Astrocyte (in vitro differentiated cells and primary cell): Measurements from ENCODE around the gene KCNQ1. TPM values are rescaled to one million over a fixed set of nuclear protein-coding genes. Genes with fewer than 3 reads are reported as not detected.

Experiments
- DNase-seq: peaks from one replicate; pipeline ENCODE4 v3.0.0-alpha.2; 2010; ENCODE audit warnings: low read depth
- FAIRE-seq: peaks from 2 replicates; lab custom pipeline; 2011; peaks lifted over from hg19 to GRCh38; lab: Jason Lieb, UNC
- H2AFZ ChIP-seq: 2 replicates; pipeline ENCODE4 v1.6.0; 2012; ENCODE audit warnings: low read depth, low read length, inconsistent platforms
- H3K27ac ChIP-seq: 2 replicates; pipeline ENCODE4 v1.5.1; 2011; ENCODE audit warnings: low read depth, low read length, inconsistent platforms
- H3K27me3 ChIP-seq: 2 replicates; pipeline ENCODE4 v1.6.0; 2011; ENCODE audit warnings: low read length, inconsistent platforms; ENCODE audit not compliant: insufficient read depth
- H3K36me3 ChIP-seq: 2 replicates; pipeline ENCODE4 v1.5.1; 2011; ENCODE audit warnings: low read length, inconsistent platforms; ENCODE audit not compliant: insufficient read depth
- H3K4me1 ChIP-seq: 2 replicates; pipeline ENCODE4 v1.5.1; 2011; ENCODE audit warnings: low read length, inconsistent platforms; ENCODE audit not compliant: insufficient read depth
- H3K4me2 ChIP-seq: 2 replicates; pipeline ENCODE4 v1.6.0; 2012; ENCODE audit warnings: low read length, inconsistent platforms
- H3K4me3 ChIP-seq: 2 replicates; pipeline ENCODE4 v1.5.1; 2011; ENCODE audit warnings: low read depth, mild to moderate bottlenecking, low read length, inconsistent platforms; ENCODE audit not compliant: insufficient read depth
- H3K79me2 ChIP-seq: 2 replicates; pipeline ENCODE4 v1.6.0; 2012; ENCODE audit warnings: mild to moderate bottlenecking, low read length, inconsistent platforms; ENCODE audit not compliant: insufficient read depth
- H3K9ac ChIP-seq: 2 replicates; pipeline ENCODE4 v1.6.0; 2012; ENCODE audit warnings: mild to moderate bottlenecking, low read length, inconsistent platforms
- H3K9me3 ChIP-seq: 2 replicates; pipeline ENCODE4 v1.5.1; 2012; ENCODE audit warnings: low read depth, mild to moderate bottlenecking, low read length, inconsistent platforms; ENCODE audit not compliant: insufficient read depth
- H4K20me1 ChIP-seq: 2 replicates; pipeline ENCODE4 v1.6.0; 2012; ENCODE audit warnings: low read length, inconsistent platforms; ENCODE audit not compliant: insufficient read depth
- H3K27ac Mint-ChIP-seq: one replicate; pipeline ENCODE4 v1.8.0; 2021; ENCODE audit warnings: mild to moderate bottlenecking, mixed read lengths; ENCODE audit not compliant: unreplicated experiment
- H3K27me3 Mint-ChIP-seq: one replicate; pipeline ENCODE4 v1.8.0; 2021; ENCODE audit warnings: low read depth, mixed read lengths; ENCODE audit not compliant: unreplicated experiment
- H3K36me3 Mint-ChIP-seq: one replicate; pipeline ENCODE4 v1.8.0; 2021; ENCODE audit warnings: low read depth, mixed read lengths; ENCODE audit not compliant: unreplicated experiment
- H3K4me1 Mint-ChIP-seq: one replicate; pipeline ENCODE4 v1.8.0; 2021; ENCODE audit warnings: low read depth, mixed read lengths; ENCODE audit not compliant: unreplicated experiment
- H3K4me3 Mint-ChIP-seq: one replicate; pipeline ENCODE4 v1.8.0; 2021; ENCODE audit warnings: mild to moderate bottlenecking, moderate library complexity, mixed read lengths; ENCODE audit not compliant: unreplicated experiment
- H3K9me3 Mint-ChIP-seq: one replicate; pipeline ENCODE4 v1.8.0; 2021; ENCODE audit warnings: mild to moderate bottlenecking, mixed read lengths; ENCODE audit not compliant: unreplicated experiment
- EZH2 ChIP-seq: IDR thresholded peaks from 2 replicates; pipeline ENCODE4 v1.6.1; 2012; ENCODE audit warnings: mild to moderate bottlenecking, low read length, inconsistent platforms; ENCODE audit not compliant: insufficient read depth
- total RNA-seq: library from RNA; stranded (reverse); gene quantifications from 2 replicates; pipeline ENCODE4 v1.2.1, GENCODE V29; 2021
- TF ChIP-seq, protein P1 (sequence below): IDR thresholded peaks from 2 replicates; pipeline ENCODE4 v1.5.1; 2011; ENCODE audit warnings: low read depth, mild to moderate bottlenecking, inconsistent platforms, low read length, moderate library complexity; ENCODE audit not compliant: insufficient read depth

The KCNQ1 gene
- total RNA-seq, 1 donor from 2014 or later, result not detected

DNA sequence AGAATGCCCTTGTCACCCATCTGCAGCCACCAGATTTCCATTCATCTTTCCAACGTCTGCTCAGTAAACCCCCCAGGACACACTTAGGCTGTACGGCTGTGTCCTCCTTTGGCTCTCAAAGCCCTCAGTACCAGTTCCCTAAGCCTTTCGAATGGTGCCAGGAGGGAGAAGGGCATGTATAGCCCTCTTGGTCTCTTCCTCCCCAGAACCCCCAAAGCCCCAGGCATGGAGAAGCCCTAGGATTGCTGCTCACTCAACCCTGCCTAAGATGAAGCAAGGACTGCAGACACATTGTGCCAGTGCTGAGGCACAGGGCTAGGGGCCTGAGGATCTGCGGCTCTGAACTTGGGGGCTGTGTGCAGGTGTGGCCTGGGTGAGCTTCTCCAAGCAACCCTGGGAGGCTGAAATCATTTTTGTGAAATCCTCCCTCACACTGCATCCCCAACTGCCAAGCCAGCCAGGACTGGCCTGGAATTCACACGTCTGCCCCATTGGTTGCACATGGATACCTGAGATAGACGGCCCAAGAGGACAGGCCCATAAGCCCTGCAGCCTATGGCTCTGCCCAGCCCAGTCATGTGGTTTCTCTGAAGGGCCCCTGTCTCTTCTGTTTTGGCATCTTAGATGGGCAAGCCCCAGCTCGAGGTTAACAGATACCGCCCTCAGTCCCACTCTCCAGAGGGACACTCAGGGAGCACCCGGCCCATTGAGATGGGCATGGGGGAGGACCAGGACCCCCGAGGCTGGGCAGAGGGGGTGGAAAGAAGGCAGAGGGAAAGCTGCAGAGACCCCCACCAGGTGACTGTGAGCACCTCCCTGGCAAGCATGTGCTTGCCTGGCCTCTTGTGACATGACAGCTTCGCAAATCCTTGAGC lies 221.0 kb downstream of the KCNQ1 start:
- Histone ChIP-seq H3K4me1 (no peaks in the 10 kb centered on the region), H3K4me3 (no peak overlapping the region), H3K27ac (no peak overlapping the region), H4K20me1 (peaks cover 63% of the 10 kb centered on the region), H3K9ac (no peak overlapping the region), H3K9me3 (peaks cover 22% of the 10 kb centered on the region), H3K27me3 (no peaks in the 10 kb centered on the region), H3K4me2 (no peak overlapping the region), H3K36me3 (no peaks in the 10 kb centered on the region), H2AFZ (no peak overlapping the region), H3K79me2 (peaks cover 7% of the 10 kb centered on the region)
- Mint-ChIP-seq H3K27me3 (peaks cover 8% of the 10 kb centered on the region), H3K27ac (no peak overlapping the region), H3K36me3 (peaks cover 21% of the 10 kb centered on the region), H3K9me3 (peaks cover 7% of the 10 kb centered on the region), H3K4me3 (no peak overlapping the region), H3K4me1 (no peaks in the 10 kb centered on the region)
- DNase-seq (no peak), FAIRE-seq (no peak)
- TF ChIP-seq EZH2, result no peak
- TF ChIP-seq, protein P1, sequence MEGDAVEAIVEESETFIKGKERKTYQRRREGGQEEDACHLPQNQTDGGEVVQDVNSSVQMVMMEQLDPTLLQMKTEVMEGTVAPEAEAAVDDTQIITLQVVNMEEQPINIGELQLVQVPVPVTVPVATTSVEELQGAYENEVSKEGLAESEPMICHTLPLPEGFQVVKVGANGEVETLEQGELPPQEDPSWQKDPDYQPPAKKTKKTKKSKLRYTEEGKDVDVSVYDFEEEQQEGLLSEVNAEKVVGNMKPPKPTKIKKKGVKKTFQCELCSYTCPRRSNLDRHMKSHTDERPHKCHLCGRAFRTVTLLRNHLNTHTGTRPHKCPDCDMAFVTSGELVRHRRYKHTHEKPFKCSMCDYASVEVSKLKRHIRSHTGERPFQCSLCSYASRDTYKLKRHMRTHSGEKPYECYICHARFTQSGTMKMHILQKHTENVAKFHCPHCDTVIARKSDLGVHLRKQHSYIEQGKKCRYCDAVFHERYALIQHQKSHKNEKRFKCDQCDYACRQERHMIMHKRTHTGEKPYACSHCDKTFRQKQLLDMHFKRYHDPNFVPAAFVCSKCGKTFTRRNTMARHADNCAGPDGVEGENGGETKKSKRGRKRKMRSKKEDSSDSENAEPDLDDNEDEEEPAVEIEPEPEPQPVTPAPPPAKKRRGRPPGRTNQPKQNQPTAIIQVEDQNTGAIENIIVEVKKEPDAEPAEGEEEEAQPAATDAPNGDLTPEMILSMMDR, result no peak

DNA sequence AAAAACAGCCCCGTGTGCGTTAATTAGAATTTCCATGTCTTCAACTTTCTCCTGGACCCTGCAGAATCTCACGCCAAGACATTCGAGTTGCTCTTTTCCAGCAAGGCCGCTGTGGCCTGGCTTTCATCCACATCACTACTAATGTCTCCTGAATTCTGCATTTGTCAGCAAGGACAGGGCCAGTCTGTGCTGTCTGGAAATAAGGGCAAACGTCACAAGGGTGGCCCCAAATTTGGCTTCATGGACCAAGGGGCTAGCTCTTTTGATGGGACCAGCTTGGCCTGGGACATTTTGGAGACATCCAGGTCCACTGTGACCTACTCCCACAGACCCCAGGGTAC lies 221.6 kb downstream of the KCNQ1 start:
- no peak for FAIRE-seq
- no peak overlapping the region for H3K27ac ChIP-seq

More for the DNA sequence above, 221.6 kb downstream of the KCNQ1 start:
- H3K9me3 Mint-ChIP-seq, result peaks cover 2% of the 10 kb centered on the region
- H3K4me1 Mint-ChIP-seq, result no peaks in the 10 kb centered on the region
- Histone ChIP-seq H4K20me1 (peaks cover 69% of the 10 kb centered on the region), H3K9me3 (peaks cover 16% of the 10 kb centered on the region), H3K79me2 (peaks cover 7% of the 10 kb centered on the region), H3K9ac (no peak overlapping the region), H2AFZ (no peak overlapping the region), H3K4me2 (no peak overlapping the region), H3K4me1 (no peaks in the 10 kb centered on the region), H3K27me3 (no peaks in the 10 kb centered on the region), H3K36me3 (no peaks in the 10 kb centered on the region), H3K4me3 (no peak overlapping the region)
- peak; percentile 16 for DNase-seq
- H3K4me3 Mint-ChIP-seq, result no peak overlapping the region
- H3K27ac Mint-ChIP-seq, result no peak overlapping the region
- TF ChIP-seq, protein P1, result no peak
- no peak for TF ChIP-seq EZH2
- H3K36me3 Mint-ChIP-seq, result peaks cover 18% of the 10 kb centered on the region
- H3K27me3 Mint-ChIP-seq, result peaks cover 8% of the 10 kb centered on the region
